Myocyte (in vitro differentiated cells): Measurements from ENCODE around the gene DMRTB1. TPM values are rescaled to one million over a fixed set of nuclear protein-coding genes. Genes with fewer than 3 reads are reported as not detected.

Source experiments
- DNase-seq: peaks from one replicate; pipeline ENCODE4 v3.0.0-alpha.2; 2012; ENCODE audit warnings: low read depth
- total RNA-seq: library from RNA; depleted of rRNA; stranded (reverse); fragments of >200 nt; gene quantifications from 2 replicates; pipeline ENCODE4 v1.2.3, GENCODE V29; 2014

DMRTB1 gene
- total RNA-seq, 1 donor from 2014 or later, result not detected

DNA sequence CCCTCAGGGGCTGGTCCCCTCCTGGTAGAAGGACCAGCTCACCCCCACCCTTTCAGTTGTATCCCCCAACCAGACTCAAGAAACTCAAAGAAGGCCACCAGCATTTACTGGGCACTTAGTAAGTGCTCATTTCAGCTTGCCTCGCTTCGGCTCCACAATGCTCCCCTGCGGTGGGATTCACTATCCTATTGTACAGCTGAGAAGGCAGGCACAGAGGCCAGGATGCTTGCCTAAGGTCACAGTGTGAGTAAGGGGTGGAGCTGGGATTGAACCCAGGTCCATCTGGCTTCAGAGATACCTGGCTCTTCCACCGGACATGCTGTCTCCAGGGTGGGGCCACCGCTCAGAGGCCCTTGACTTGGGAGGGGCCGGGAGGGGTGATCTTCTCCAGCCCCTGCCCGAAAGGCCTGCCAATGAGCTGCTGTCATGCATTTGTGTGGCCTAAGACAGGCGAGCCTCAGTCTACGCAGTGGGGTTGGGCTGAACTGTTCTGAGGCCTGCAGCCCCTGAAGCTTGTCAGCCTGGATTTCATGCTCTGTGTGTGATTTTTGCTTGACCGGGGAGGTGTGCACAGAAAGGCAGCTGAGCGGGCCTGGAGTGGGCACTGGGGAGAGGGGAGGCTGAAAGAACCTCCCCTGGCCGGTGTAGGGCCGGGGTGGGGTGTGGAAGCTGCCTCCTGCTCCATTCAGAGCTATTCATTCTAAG lies 48.1 kb downstream of the DMRTB1 start:
- no peak for DNase-seq

DNA sequence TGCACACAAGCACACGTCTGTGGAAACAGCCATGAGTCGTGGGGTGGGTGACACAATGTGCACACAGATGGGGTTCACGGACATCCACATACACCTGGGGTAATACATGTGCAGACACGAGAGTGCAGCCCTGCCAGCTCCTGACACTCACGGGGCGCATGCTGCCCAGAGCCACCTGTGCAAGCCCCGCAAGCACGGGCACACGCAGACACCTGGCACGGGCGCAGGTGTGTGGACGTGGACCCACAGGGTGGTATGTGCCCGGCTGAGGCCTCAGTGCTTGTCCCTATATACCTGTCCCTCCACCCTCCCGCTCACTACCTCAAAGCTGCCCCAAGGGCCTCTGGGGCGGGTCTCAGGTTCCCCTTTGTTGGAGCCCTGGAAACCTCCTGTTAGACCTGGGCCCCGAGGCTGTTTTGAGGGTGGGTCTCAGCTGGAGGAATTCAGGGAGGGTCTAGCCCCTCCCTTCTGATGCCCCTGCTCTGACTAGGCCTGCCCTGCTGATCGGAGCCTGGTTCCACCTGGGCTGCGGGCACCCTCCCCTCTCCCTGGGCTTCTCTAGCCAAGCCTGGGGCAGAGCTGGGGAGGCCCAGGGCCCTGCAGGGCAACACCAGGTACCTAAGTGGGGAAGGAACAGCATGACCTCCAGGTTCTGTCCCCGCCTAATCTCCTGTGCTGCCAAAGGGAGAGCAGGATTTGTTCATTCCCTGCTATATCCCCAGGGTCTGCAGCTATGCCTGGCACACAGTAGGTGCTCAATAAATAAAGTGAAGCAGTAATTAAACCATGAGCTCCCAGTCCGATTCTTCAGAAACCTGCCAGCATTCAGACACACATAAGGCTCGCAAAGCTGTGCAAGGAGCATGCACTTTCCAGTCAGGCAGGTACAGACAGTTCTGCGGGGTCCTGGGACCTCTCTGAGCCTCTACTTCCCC lies 49.1 kb downstream of the DMRTB1 start:
- DNase-seq, result no peak

DNA sequence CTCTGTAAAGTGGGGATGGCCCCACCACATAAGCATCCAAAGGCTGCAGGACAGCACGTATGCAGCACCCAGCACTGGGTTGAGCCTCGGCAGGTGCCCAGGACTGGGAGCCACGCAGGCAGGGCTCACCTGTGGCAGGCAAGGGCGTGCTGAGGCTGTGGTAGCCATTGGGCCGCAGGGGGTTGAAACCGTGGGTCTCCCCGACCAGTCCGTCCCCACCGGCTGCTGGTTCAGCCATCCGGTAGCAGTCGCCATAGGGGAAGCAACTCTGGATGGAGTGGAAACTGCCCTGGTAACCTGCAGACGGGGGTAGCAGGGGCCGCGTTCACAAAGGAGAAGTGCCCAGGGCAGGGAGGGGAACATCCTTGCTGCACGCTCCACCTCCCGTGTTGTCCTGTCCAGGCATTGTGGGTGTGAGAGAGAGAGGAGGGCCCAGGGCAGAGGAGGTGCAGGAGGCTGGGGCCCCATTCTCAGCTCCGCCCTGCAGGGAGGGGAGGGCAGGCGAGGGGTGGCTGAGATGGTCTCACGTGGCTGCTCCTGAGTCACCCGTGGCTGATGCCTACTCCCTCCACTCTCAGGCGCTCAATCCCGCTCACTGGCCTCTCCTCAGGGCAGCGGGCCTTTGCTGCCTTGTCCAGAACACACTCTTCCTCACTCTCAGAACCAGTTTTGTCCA lies 49.9 kb downstream of the DMRTB1 start:
- no peak for DNase-seq

DNA sequence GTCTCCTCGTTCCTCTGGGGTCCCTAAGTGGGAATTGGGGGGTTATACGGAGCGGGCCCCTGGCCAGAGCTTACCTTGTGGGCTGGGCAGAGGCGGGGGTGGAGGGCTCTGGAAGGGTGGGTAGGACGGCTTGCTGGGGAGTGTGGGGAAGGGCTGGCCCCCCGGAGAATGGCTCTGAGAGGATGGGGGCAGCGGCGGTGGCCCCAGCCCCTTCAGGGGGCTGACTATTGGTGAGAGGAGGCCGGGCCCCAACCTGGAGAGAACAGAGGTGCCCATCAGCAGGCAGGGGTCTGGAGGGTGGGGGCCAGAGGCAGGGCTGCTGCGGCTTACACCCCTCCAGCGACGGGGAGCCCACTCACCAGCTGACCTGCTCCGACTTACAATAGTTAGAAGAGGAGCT lies 50.6 kb downstream of the DMRTB1 start:
- no peak for DNase-seq

DNA sequence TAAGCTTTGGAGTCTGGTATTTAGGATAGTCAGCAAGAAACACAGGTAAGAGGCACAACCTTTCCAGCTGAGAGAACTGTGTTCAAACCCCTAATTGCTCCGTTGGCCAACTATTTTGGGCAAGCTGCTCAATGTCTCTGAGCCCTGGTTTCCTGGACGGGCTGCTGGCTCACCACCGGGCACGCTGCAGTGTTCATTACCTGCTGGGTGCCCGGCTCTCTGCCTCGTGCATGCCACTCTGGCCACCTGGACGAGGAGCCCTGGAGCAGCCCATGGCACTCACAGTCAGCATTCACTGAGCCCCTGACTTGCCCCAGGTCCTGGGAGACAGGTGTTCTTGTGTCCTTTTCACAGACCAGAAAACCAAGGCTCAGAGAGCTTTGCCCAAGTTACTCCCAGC lies 51.0 kb downstream of the DMRTB1 start:
- no peak for DNase-seq

DNA sequence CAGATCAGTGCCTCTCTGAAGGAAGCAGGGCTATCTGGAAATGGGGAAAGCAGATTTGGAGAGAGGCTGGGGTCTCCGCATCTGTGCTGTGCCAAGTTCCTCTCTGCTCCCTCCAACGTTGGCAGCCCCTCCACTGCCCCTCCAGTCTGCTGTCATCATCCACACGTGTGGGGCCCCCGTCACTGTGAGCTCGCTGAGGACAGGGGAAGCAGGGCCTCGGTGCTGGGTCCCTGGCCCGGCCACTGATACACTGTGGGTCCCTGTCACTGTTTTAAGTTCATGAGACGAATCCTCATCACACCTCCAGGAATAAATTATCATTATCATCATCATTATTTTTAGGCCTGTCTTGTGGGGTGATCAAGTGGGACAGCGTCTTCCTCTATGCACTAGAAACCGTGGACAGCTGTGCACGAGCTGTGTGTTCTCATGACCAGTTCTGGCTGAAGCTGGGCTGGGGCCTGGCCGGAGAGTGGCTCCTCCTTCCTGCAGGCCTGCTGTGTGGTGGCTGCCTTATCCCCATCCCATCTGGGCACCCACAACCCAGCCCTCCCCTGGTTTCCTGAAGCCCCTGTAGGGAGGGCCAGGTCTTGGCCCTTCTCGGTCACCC lies 52.2 kb downstream of the DMRTB1 start:
- no peak for DNase-seq

DNA sequence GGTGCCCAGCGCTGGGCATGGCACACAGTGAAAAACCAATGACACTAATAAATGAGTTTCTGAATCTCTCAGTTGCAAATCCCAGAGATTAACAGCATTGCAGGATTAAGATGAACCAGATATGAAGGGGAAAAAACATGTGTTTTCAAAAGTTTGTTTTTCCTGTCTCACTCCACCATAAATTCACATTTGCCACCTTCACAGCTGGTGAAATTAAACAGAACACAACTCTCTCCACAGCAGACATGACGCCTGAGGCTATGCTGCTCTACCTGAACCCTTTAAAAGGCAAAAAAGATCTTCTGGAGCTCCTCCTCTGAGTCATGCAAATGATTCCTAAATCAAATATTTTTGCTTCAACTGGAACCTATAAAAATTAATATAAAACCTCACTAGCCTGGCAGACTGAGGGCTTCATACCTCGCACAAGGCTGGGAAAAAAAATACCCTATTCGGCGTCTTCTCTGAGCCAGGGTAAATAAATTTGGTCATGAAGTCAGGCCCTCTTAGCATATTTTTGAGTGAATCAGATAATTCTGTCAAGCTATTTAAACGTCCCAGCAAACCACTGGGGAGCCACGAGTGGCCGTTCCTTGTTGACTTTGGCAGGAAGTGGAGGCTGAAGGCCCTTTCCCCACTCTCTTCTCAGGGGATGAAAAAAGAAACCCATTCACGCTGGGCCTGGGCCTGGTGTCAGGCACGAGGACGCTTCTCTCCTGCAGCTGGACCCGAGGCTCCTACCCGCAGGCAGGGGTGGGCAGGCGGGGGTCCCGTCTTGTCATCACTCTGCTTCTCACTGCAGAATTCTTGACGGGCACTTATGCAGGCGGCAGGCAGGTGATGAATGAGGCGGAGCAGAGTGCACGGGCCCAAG lies 53.0 kb downstream of the DMRTB1 start:
- DNase-seq, result no peak

DNA sequence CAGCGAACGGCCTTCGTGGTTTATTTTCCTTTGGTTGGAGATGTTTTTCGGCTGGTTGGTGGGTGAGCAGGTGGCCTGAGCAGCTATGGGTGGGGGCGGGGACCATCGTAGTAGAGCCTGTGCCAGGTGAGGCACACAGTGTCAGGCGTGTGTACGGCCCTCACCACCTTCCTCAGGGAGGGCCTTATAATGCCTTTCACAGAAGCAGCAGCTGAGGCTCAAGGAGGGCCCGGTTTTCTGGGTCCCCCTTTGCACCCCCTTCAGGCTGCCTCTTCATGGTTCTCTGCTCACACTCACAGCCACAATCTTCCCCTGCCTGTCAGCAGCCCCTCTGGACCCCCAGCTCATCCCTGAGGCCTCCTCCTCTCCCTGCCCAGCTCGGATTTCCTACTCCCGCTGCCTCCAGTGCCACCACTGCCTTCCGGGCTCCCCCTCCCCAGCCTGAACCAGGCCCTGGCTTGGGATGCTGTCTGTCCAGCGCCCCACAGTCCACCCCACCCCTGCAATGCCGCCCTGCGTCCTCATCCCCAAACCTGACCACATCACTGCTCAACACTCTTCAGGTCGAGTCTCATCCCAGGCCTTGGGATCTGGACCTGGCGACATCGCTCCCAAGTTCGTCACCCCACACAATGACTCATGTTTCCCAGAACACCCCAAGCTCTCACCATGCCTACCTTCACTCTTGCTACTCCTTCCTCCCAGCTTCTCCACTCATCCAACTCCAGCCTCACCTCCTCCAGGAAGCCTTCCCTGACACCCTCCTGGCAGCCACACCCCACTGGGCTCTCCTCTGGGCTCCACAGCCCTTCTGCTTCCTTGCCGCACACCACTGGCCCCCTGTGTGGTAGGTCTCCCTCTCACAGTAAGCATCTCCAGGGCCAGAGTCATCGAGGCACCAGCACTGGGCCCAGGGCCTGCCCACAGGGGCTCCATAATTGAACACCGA lies 53.9 kb downstream of the DMRTB1 start:
- no peak for DNase-seq

DNA sequence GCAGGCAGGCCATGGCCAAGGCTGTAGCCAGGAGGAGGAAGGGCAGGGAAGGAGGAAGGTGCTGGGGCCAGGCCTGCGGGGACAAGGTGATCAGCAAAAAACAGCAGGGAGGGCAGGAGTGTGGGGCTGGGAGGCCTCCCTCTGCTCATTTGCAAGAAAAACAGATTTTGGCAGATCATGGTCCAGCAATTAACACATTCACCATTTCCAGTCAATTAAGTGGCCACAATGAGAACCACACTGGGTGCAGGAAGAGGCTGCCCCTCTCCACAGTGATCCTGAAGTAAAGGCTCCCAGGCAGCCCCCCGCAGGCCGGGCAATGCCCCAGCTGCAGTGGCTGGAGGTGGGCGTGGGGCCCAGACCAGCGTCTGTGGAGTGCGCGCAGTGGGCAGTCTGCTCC lies 54.6 kb downstream of the DMRTB1 start:
- no peak for DNase-seq

DNA sequence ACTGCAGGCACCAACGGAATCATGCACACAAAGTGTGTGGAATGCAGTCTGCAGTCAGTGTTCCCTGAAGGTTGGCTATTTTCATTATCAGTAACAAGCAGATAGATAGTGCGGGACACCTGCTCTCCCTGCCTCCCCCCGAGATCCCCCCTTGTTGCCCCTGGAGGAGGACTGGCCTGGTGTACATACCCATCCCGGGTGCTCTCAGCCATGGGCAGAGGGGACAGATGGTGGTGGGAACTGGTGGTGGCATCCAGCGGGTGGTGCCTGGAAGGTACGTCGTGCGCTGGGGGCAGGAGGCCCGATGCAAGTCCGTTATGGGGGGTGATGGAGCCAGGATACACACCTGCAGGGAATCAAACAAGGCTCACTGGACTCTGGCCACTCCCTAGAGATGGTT lies 55.2 kb downstream of the DMRTB1 start:
- DNase-seq, result no peak

DNA sequence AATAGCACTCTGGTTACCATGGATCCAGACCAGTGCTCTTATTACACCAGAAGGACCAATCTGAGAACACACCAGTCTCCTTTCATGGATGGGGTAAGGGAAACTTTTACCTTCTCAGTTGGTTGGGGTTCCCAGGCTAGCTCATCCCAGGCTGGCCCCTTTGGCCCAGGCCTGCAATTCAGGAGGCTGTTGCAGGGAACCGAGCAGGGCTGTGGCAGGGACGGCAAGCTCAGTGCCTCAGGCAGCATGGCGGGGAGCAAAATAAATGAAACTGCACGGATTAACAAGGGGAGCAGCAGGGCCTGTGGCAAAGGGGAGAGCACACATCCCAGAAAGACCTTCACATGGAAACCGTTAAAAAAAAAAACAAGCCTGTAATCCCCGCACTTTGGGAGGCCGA lies 57.0 kb downstream of the DMRTB1 start:
- DNase-seq, result peak; percentile 21

Other genes with a start within 250 kb of the DMRTB1 start
- gene CZIB, start 238.8 kb upstream of the DMRTB1 start, total RNA-seq, result 54.2 and 56.9 TPM in 2 replicates
- 21.7 and 29.3 TPM in 2 replicates for gene MAGOH, start 220.9 kb upstream of the DMRTB1 start, total RNA-seq
- 11.4 and 38.0 TPM in 2 replicates for gene LRP8, start 131.3 kb upstream of the DMRTB1 start, total RNA-seq